ENCODE measurements around the gene GSTT4.
"Not testable (repeated sequence)": the region's sequence is repeated elsewhere in the genome, so short reads cannot be mapped to it uniquely, and the experiment has no call there.

- TF ChIP-seq CTCF (conservative IDR thresholded peaks at IDR 0.05); ZFX (IDR thresholded peaks at IDR 0.05): not testable (repeated sequence)
Measured at GRCh38 chr22:23979557-23980240, 25.6 kb downstream of the GSTT4 start, which contains the start of gene GSTT2.
